ENCODE data around the gene FOCAD. TPM values are rescaled to one million over a fixed set of nuclear protein-coding genes. Genes with fewer than 3 reads are reported as not detected.

FOCAD gene
- total RNA-seq, 1 donor from 2014 or later = 28.7 TPM

- H3K9me3 Mint-ChIP-seq (ENCODE audit: low read depth) = no peaks in the 10 kb centered on the region
- TF ChIP-seq, protein P1, sequence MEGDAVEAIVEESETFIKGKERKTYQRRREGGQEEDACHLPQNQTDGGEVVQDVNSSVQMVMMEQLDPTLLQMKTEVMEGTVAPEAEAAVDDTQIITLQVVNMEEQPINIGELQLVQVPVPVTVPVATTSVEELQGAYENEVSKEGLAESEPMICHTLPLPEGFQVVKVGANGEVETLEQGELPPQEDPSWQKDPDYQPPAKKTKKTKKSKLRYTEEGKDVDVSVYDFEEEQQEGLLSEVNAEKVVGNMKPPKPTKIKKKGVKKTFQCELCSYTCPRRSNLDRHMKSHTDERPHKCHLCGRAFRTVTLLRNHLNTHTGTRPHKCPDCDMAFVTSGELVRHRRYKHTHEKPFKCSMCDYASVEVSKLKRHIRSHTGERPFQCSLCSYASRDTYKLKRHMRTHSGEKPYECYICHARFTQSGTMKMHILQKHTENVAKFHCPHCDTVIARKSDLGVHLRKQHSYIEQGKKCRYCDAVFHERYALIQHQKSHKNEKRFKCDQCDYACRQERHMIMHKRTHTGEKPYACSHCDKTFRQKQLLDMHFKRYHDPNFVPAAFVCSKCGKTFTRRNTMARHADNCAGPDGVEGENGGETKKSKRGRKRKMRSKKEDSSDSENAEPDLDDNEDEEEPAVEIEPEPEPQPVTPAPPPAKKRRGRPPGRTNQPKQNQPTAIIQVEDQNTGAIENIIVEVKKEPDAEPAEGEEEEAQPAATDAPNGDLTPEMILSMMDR (IDR thresholded peaks at IDR 0.05) = no peak
- H3K27ac Mint-ChIP-seq (ENCODE audit: unreplicated experiment) = no peak overlapping the region
- H3K4me1 Mint-ChIP-seq (ENCODE audit: low read depth) = no peaks in the 10 kb centered on the region
- DNase-seq (ENCODE audit: low spot score) = no peak
- no peak overlapping the region for H3K4me3 Mint-ChIP-seq (ENCODE audit: unreplicated experiment)
- no peaks in the 10 kb centered on the region for H3K27me3 Mint-ChIP-seq (ENCODE audit: low read depth)
- H3K36me3 Mint-ChIP-seq (ENCODE audit: low read depth) = peaks cover 6% of the 10 kb centered on the region
Observed at GRCh38 chr9:20906326-20906725, 222.3 kb downstream of the FOCAD start.

- Mint-ChIP-seq H3K36me3 (ENCODE audit: low read depth) (peaks cover 11% of the 10 kb centered on the region), H3K27me3 (ENCODE audit: low read depth) (no peaks in the 10 kb centered on the region)
Observed at GRCh38 chr9:20908461-20908860, 224.4 kb downstream of the FOCAD start.

DNA sequence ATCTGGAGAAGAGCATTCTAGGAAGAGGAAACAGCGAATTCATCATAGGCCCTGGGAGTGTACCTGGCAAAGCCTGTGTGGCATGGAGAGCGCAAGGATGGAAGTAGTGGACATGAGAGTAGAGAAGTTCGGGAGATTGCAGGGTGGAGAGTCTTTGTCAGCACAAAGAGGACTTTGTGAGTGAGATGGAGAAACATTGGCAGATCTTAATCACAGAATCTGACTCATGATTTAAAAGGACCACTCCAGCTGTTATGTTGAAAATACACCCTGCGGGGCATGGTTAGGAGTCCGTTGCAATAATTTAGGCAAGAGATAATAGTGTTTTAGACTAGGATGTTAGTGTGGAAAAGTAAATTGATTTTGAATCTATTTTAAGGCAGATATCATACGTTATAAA, 230.5 kb downstream of the FOCAD start:
- peaks cover 26% of the 10 kb centered on the region for H3K36me3 Mint-ChIP-seq (ENCODE audit: low read depth)
- no peaks in the 10 kb centered on the region for H3K27me3 Mint-ChIP-seq (ENCODE audit: low read depth)
- no peak overlapping the region for H3K4me3 Mint-ChIP-seq (ENCODE audit: unreplicated experiment)
- TF ChIP-seq, protein P1 (IDR thresholded peaks at IDR 0.05) = no peak
- H3K9me3 Mint-ChIP-seq (ENCODE audit: low read depth) = peaks cover 3% of the 10 kb centered on the region
- no peak overlapping the region for H3K27ac Mint-ChIP-seq (ENCODE audit: unreplicated experiment)
- no peak for DNase-seq (ENCODE audit: low spot score)
- H3K4me1 Mint-ChIP-seq (ENCODE audit: low read depth) = no peaks in the 10 kb centered on the region

More at GRCh38 chr9:20908461-20908860, 224.4 kb downstream of the FOCAD start:
- DNase-seq (ENCODE audit: low spot score) = no peak
- H3K9me3 Mint-ChIP-seq (ENCODE audit: low read depth) = no peaks in the 10 kb centered on the region
- TF ChIP-seq, protein P1 (IDR thresholded peaks at IDR 0.05) = no peak
- H3K4me1 Mint-ChIP-seq (ENCODE audit: low read depth) = no peaks in the 10 kb centered on the region
- H3K27ac Mint-ChIP-seq (ENCODE audit: unreplicated experiment) = no peak overlapping the region
- H3K4me3 Mint-ChIP-seq (ENCODE audit: unreplicated experiment) = no peak overlapping the region

GRCh38 chr9:20921362-20921761, 237.3 kb downstream of the FOCAD start:
- H3K4me1 Mint-ChIP-seq (ENCODE audit: low read depth) = no peaks in the 10 kb centered on the region
- H3K27ac Mint-ChIP-seq (ENCODE audit: unreplicated experiment) = no peak overlapping the region
- H3K4me3 Mint-ChIP-seq (ENCODE audit: unreplicated experiment) = no peak overlapping the region
- peaks cover 3% of the 10 kb centered on the region for H3K9me3 Mint-ChIP-seq (ENCODE audit: low read depth)
- DNase-seq (ENCODE audit: low spot score) = no peak
- H3K27me3 Mint-ChIP-seq (ENCODE audit: low read depth) = no peaks in the 10 kb centered on the region
- TF ChIP-seq, protein P1 (IDR thresholded peaks at IDR 0.05) = no peak
- H3K36me3 Mint-ChIP-seq (ENCODE audit: low read depth) = peaks cover 18% of the 10 kb centered on the region

DNA sequence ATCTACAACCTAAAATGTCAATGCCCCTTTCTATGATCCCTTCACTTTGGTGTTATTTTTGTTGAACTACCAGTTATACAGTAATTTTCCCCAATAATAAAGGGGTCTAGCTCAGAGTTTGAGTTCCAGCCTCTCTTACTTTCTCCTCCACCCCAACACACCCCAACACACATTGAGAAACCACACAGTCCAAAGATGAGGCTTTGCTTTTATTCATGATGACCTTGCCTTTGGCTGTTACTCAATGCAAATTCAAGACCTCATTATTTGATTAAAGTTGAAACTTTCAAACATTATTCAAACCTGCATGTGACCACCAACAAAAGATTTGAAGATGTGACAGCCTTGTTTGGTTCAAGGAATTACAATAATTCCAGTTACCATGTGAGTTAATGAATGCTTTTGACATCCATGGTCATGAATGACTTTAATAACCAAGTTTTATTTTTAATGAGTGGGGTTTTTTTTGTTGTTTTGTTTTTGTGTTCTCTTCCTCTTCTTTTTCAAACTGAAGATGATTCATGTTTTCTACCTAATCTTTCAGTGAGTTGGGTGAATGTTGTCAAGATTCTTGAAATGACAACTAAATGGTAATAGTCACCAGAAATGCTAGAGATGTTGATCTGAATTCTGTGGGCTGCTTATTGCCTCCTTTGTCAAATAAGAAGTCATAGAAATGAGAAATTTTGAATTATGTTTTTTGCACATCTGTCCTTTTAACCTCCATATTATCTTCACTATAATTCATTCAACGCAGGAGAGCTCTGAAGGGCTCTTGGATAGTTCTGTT, 241.4 kb downstream of the FOCAD start:
- Mint-ChIP-seq H3K4me3 (ENCODE audit: unreplicated experiment) (no peak overlapping the region), H3K4me1 (ENCODE audit: low read depth) (no peaks in the 10 kb centered on the region), H3K27me3 (ENCODE audit: low read depth) (no peaks in the 10 kb centered on the region), H3K9me3 (ENCODE audit: low read depth) (no peaks in the 10 kb centered on the region), H3K36me3 (ENCODE audit: low read depth) (peaks cover 5% of the 10 kb centered on the region), H3K27ac (ENCODE audit: unreplicated experiment) (no peak overlapping the region)
- TF ChIP-seq, protein P1 (IDR thresholded peaks at IDR 0.05) = no peak
- no peak for DNase-seq (ENCODE audit: low spot score)

Measured in chondrocyte (in vitro differentiated cells).